ENCODE results near the gene SORCS1.

The SORCS1 gene

GRCh38 chr10:106913348-106913747 lies 251.2 kb downstream of the SORCS1 start:
- no peak overlapping the region for H3K4me3 ChIP-seq (ENCODE audit: low read length)
- no peak for TF ChIP-seq ZNF274 (IDR thresholded peaks at IDR 0.05; ENCODE audit: low read depth, low read length)

DNA sequence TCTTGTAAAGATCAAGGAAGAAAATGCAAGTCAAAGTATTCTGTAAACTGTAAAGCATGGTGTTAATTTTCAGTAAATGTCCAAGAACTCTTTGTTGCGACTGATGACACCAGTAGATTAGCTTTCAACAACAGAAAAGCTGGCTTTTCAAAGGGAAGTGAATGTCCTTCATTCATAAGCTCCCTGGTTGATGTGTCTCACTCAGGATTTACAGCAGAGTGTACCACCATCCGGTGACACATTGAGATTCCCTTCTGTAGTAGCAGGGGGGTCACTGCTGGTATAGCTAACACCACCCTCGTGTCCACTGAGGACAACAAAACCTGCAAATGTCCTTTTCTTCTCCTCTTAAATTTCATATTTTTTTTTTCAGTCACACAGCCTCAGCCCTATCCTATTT lies 253.4 kb downstream of the SORCS1 start:
- no peak for TF ChIP-seq ZNF274 (IDR thresholded peaks at IDR 0.05; ENCODE audit: low read depth, low read length)
- no peak overlapping the region for H3K4me3 ChIP-seq (ENCODE audit: low read length)

GRCh38 chr10:106910666-106911065 lies 253.8 kb downstream of the SORCS1 start:
- H3K4me3 ChIP-seq (ENCODE audit: low read length), result no peak overlapping the region

DNA sequence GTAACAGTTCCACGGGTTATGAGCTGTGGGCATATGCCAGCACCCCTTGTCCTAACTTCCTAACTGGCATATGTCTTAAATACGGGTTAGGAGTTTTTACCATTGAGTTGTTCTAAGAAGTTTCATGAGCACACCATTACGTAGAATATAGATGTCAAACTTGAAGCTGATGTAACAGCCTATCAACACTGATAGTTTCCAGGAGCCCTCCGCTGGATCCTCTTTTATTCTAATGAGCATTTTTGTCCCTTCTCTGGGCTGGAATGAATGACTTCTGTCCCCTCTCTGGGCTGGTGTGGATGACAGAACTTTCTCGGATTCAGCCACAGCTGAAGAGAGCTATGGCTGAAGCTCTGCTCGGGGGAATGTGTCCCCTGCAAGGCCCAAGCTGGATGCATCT lies 256.3 kb downstream of the SORCS1 start:
- H3K4me3 ChIP-seq (ENCODE audit: low read length), result no peak overlapping the region
- no peak for TF ChIP-seq ZNF274 (IDR thresholded peaks at IDR 0.05; ENCODE audit: low read depth, low read length)

More at GRCh38 chr10:106910666-106911065, 253.8 kb downstream of the SORCS1 start:
- no peak for TF ChIP-seq ZNF274 (IDR thresholded peaks at IDR 0.05; ENCODE audit: low read depth, low read length)

GRCh38 chr10:106904209-106904608 lies 260.3 kb downstream of the SORCS1 start:
- TF ChIP-seq ZNF274 (IDR thresholded peaks at IDR 0.05; ENCODE audit: low read depth, low read length), result no peak
- no peak overlapping the region for H3K4me3 ChIP-seq (ENCODE audit: low read length)

DNA sequence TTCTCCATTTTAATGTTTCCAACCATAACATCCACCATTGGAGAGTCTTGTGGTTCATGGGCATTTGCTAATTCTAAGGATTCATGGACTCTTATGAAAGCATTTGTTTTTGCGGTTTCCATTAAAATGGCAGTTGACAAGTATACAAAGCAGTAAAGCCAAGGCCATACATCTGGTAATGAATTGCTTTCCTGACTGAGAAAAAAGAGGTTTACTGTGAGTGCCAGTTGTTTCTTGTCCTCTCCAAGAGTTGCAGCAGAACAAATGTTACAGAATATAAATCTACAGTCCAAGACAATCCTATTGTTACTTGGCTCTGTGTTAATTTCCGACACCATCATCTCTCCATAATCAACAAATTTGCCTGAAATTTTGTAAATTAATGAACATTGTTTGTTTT lies 261.3 kb downstream of the SORCS1 start:
- H3K4me3 ChIP-seq (ENCODE audit: low read length), result no peak overlapping the region
- no peak for TF ChIP-seq ZNF274 (IDR thresholded peaks at IDR 0.05; ENCODE audit: low read depth, low read length)

GRCh38 chr10:106900016-106900652 lies 264.4 kb downstream of the SORCS1 start:
- no peak for TF ChIP-seq ZNF274 (IDR thresholded peaks at IDR 0.05; ENCODE audit: low read depth, low read length)
- no peak overlapping the region for H3K4me3 ChIP-seq (ENCODE audit: low read length)

DNA sequence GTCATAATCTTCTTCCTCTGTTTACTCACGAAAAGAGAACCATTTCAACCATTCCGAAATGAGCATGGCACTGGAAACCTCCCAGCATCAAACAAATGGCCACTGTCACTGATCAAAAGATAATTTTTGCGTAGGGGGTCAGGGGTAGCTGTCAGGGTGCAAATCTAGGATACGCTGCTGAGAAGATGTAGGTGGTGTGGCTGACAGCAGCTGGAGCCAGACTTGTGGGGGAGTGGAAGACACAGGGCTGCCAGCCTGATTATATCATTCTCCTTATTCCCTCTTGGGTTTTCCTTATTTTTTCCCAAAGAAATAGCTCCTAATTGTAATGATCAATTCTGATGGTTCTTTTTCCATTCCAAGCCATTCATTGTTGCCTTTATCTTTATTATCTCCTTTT lies 266.1 kb downstream of the SORCS1 start:
- no peak overlapping the region for H3K4me3 ChIP-seq (ENCODE audit: low read length)
- no peak for TF ChIP-seq ZNF274 (IDR thresholded peaks at IDR 0.05; ENCODE audit: low read depth, low read length)

GRCh38 chr10:106897719-106898118 lies 266.8 kb downstream of the SORCS1 start:
- no peak overlapping the region for H3K4me3 ChIP-seq (ENCODE audit: low read length)
- no peak for TF ChIP-seq ZNF274 (IDR thresholded peaks at IDR 0.05; ENCODE audit: low read depth, low read length)

- TF ChIP-seq ZNF274 (IDR thresholded peaks at IDR 0.05; ENCODE audit: low read depth, low read length), result no peak
- H3K4me3 ChIP-seq (ENCODE audit: low read length), result no peak overlapping the region
These were observed 269.8 kb downstream of the SORCS1 start for GRCh38 chr10:106894692-106895091.

DNA sequence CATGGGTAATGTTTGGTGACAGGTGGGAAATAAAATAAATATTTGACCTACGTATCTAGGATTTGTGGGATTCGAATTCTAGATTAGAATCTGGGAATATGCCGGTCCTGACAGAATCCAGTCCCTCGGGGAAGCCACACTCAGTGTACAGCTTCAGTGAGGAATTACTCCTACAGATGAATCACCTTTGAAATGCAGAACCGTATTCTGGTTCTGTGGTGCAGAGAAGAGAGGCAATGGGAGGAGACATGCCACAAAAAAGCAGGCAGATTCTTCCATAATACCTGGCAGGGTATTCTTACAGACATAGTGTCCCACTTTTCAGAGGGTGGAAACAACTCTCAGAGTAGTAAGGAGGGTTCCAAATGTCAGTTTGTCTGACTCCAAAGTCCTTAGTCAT lies 286.9 kb downstream of the SORCS1 start:
- H3K4me3 ChIP-seq (ENCODE audit: low read length), result no peak overlapping the region
- no peak for TF ChIP-seq ZNF274 (IDR thresholded peaks at IDR 0.05; ENCODE audit: low read depth, low read length)

DNA sequence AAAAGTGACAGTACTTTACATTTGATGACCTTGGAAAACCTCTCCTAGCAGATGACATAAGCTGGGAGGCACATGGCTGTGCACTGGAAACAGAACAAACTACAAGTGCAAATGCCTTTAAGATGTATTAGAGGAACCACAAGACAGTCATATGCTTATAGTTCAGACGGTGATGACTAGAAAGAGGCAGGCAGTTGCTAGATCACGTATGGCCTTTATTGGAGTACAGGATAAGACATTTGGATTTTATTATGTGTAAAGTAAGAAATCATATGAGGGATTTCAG lies 290.0 kb downstream of the SORCS1 start:
- H3K4me3 ChIP-seq (ENCODE audit: low read length), result no peak overlapping the region
- no peak for TF ChIP-seq ZNF274 (IDR thresholded peaks at IDR 0.05; ENCODE audit: low read depth, low read length)

DNA sequence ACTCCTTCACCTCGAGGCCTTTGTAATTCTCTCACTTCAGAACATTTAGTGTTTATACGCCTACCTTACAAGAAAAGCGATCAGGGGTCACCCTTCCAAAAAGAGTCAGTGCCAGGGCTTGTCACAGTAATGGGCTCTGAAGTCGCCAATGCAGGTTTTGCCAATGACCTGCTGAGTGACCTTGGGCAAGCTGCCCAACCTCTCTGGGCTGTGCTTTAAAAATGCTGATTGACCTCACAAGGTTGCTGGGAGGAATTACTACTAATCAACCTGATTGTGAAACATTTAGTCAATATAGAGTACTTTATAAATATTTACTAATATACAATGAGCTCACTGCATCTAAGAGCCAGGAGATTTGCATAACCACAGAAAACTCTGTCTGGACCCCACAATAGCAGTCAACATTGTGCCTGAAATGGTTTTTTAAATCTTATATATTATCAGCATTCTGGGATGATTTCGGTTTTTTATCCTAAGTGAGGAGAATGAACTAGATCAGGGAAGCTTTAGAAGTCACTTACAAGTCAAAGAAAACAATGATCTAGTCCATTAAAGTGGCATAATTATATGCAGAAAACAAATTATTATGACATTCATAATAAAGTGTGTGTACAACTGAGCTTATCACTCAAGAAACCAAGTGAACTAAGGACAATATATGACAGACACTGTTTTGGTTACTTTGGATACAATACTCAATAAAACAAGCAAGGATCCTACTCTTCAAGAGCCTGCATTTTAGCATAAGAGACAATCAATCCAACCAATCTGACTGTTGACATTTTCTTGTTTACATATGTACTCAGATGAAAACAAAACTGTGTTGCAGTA lies 290.5 kb downstream of the SORCS1 start:
- TF ChIP-seq ZNF274 (IDR thresholded peaks at IDR 0.05; ENCODE audit: low read depth, low read length), result no peak
- no peak overlapping the region for H3K4me3 ChIP-seq (ENCODE audit: low read length)

DNA sequence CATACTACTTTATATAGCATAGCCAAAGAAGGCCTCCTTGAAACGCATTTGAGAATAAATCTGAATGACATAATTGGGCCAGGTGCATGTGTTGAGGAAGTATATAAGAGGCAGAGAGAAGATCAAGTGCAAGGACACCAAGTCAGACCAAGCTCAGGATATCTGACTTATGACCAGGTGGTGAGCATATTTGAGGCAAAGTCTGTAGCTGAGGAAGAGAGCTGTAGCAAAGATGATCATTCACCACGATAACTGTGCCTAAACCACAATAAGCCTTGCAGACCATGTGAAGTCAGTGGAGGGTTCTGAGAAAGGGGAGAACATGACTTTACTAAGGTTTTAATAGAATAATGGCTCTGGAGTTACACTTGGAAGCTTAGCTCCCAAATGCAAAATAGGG lies 292.3 kb downstream of the SORCS1 start:
- no peak for TF ChIP-seq ZNF274 (IDR thresholded peaks at IDR 0.05; ENCODE audit: low read depth, low read length)
- H3K4me3 ChIP-seq (ENCODE audit: low read length), result no peak overlapping the region

GRCh38 chr10:106866244-106866845 lies 298.2 kb downstream of the SORCS1 start:
- TF ChIP-seq ZNF274 (IDR thresholded peaks at IDR 0.05; ENCODE audit: low read depth, low read length), result no peak

More at GRCh38 chr10:106866244-106866845, 298.2 kb downstream of the SORCS1 start:
- H3K4me3 ChIP-seq (ENCODE audit: low read length), result no peak overlapping the region
